HG03442 (cell line): ENCODE results near the gene ZNF789.
A peak's percentile ranks its signal among the peaks of the same experiment; 100 is the strongest.
"Not testable (repeated sequence)": the region's sequence is repeated elsewhere in the genome, so short reads cannot be mapped to it uniquely, and the experiment has no call there.

Experiments used
- ATAC-seq: cut with Tn5 transposase; IDR thresholded peaks from one replicate; pipeline ENCODE4 v1.9.1; 2021; ENCODE audit warnings: mild to moderate bottlenecking, moderate library complexity; ENCODE audit not compliant: unreplicated experiment

The ZNF789 gene

DNA sequence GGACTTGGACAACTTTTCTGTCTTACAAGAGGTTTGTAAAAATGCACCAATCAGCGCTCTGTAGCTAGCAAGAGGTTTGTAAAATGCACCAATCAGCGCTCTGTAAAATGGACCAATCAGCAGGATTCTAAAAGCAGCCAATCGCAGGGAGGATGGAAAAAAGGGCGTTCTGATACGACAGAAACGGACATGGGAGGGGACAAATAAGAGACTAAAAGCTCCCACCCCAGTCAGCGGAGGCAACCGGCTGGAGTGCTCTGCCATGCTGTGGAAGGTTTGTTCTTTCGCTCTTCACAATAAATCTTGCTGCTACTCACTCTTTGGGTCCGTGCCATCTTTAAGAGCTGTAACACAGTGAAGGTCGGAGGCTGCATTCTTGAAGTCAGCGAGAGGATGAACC, 28.5 kb downstream of the ZNF789 start:
- not testable (repeated sequence) for ATAC-seq

DNA sequence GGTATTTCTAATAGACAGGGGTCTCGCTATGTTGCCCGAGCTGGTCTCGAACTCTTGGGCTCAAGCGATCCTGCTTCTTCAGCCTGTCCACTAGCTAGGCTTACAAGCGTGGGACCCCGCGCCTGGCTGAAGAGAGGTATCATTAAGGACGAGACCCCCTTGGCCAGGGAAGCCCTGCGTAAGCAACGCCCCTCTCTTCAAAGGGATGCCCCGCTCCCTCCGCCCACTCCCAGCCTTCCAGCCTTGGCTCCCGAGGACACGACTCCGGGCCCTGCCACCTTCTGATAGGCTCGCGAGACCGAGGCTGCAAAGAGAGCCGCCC, 31.6 kb downstream of the ZNF789 start:
- ATAC-seq, result no peak

GRCh38 chr7:99504603-99505323, 32.1 kb downstream of the ZNF789 start, which contains the start of gene ZKSCAN5:
TSS of gene ZKSCAN5 (plus strand) at chr7:99504662. CDS start at chr7:99506045, 1,383 bp downstream.
- ATAC-seq, result peak; percentile 72

- no peak for ATAC-seq
Observed at GRCh38 chr7:99505324-99505662, 32.6 kb downstream of the ZNF789 start.

- no peak for ATAC-seq
Observed at GRCh38 chr7:99514050-99514449, 41.4 kb downstream of the ZNF789 start.

GRCh38 chr7:99521399-99521798, 48.7 kb downstream of the ZNF789 start:
- ATAC-seq, result no peak

DNA sequence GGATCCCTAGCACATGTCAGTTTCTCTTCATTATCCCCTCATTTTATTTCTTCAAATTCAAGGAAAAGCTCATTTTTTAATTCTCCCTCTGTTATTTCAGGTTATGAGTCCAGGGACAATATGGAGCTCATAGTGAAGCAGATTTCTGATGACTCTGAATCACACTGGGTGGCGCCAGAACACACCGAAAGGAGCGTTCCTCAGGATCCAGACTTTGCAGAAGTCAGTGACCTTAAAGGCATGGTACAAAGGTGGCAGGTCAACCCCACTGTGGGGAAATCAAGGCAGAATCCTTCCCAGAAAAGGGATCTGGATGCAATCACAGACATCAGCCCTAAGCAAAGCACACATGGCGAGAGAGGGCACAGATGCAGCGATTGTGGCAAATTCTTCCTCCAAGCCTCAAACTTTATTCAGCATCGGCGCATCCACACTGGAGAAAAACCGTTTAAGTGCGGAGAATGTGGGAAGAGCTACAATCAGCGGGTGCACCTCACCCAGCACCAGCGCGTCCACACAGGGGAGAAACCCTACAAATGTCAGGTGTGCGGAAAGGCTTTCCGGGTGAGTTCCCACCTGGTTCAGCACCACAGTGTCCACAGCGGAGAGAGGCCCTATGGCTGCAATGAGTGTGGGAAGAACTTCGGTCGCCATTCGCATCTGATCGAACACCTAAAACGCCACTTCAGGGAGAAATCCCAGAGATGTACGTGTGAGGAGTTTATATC, 53.2 kb downstream of the ZNF789 start:
- ATAC-seq, result no peak

DNA sequence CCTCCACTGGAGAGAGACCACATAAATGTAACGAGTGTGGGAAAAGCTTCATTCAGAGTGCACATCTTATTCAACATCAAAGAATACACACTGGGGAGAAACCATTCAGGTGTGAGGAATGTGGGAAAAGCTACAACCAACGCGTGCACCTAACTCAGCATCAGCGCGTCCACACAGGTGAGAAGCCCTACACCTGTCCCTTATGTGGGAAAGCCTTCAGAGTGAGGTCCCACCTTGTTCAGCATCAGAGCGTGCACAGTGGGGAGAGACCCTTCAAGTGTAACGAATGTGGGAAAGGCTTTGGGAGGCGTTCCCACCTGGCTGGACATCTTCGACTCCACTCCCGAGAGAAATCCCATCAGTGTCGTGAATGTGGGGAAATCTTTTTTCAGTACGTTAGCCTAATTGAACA, 58.7 kb downstream of the ZNF789 start:
- no peak for ATAC-seq

DNA sequence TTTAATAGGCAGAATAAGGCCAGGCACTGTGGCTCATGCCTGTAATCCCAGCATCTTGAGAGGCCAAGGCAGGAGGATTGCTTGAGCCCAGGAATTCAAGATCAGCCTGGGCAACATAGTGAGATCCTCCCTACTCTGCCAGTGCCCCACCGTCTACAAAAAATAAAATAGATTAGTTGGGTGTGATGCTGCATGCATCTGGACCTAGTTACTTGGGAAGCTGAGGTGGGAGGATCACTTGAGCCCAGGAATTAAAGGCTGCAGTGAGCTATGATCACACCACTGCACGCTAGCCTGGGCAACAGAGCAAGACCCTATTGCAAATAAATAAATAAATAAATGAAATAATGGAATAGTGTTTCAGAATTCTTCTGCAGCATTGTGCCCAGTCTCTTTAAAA, 63.0 kb downstream of the ZNF789 start:
- ATAC-seq, result no peak
